CD14-positive monocyte (primary cell): ENCODE measurements around the gene ZDHHC14. TPM values are rescaled to one million over a fixed set of nuclear protein-coding genes. Genes with fewer than 3 reads are reported as not detected.
A peak's percentile ranks its signal among the peaks of the same experiment; 100 is the strongest.

ENCODE experiments used
- DNase-seq, 3 donors: peaks; one replicate each; pipeline ENCODE4 v3.0.0-alpha.2; 2011 to 2022
- H2AFZ ChIP-seq: 2 replicates; pipeline ENCODE4 v1.6.0; 2012; ENCODE audit warnings: mild to moderate bottlenecking, low read depth, low read length, inconsistent platforms; ENCODE audit not compliant: insufficient read depth, poor library complexity, severe bottlenecking
- H3K27ac ChIP-seq, 2 donors: 1 replicate in 1 of 2; 2 replicates in 1 of 2; pipeline ENCODE4 v1.5.1; 2012 to 2013; ENCODE audit warnings: low read length in 2 of 2, control low read depth in 1 of 2, inconsistent platforms in 1 of 2, low read depth in 1 of 2, mild to moderate bottlenecking in 1 of 2
- H3K27me3 ChIP-seq, 2 donors: one replicate each; pipeline versions ENCODE4 v1.6.0 to v1.6.1; 2011 to 2013; ENCODE audit warnings: low read length in 2 of 2; ENCODE audit not compliant: control insufficient read depth in 2 of 2, insufficient read depth in 2 of 2
- H3K36me3 ChIP-seq, 2 donors: replicated peaks in 1 of 2; 1 replicate in 1 of 2; 2 replicates in 1 of 2; pipeline versions ENCODE4 v1.5.1 to v1.6.1; 2012 to 2013; ENCODE audit warnings: low read length in 2 of 2, control low read depth in 1 of 2, inconsistent platforms in 1 of 2, mild to moderate bottlenecking in 1 of 2; ENCODE audit not compliant: insufficient read depth in 2 of 2, control insufficient read depth in 1 of 2
- H3K4me1 ChIP-seq, 2 donors: 1 replicate in 1 of 2; 2 replicates in 1 of 2; pipeline versions ENCODE4 v1.5.1 to v1.6.1; 2012 to 2013; ENCODE audit warnings: low read length in 2 of 2, control low read depth in 1 of 2, inconsistent platforms in 1 of 2, mild to moderate bottlenecking in 1 of 2, moderate library complexity in 1 of 2; ENCODE audit not compliant: insufficient read depth in 2 of 2, control insufficient read depth in 1 of 2
- H3K4me2 ChIP-seq: replicated peaks from 2 replicates; pipeline ENCODE3; 2012; ENCODE audit warnings: low read length, moderate library complexity, mild to moderate bottlenecking; ENCODE audit not compliant: poor library complexity, severe bottlenecking; ENCODE audit errors: extremely low read depth
- H3K4me3 ChIP-seq, 3 experiments: fragments of 200-600 bp in 1 of 3; sonication (generic) in 1 of 3; replicated peaks in 1 of 3; 1 replicate in 2 of 3; 2 replicates in 1 of 3; pipeline ENCODE4 v1.5.1; 2011 to 2013; ENCODE audit warnings: low read length in 3 of 3, mild to moderate bottlenecking in 3 of 3, control low read depth in 2 of 3, low read depth in 2 of 3, inconsistent platforms in 1 of 3, moderate library complexity in 1 of 3
- H3K79me2 ChIP-seq: 2 replicates; pipeline ENCODE4 v1.6.0; 2012; ENCODE audit warnings: mild to moderate bottlenecking, control low read depth, inconsistent platforms, low read length, moderate library complexity; ENCODE audit not compliant: insufficient read depth
- H3K9ac ChIP-seq: 2 replicates; pipeline ENCODE4 v1.6.0; 2017; ENCODE audit warnings: low read length, mild to moderate bottlenecking; ENCODE audit not compliant: insufficient read depth, poor library complexity, severe bottlenecking
- H3K9me3 ChIP-seq, 2 donors: replicated peaks in 1 of 2; 1 replicate in 1 of 2; 2 replicates in 1 of 2; pipeline versions ENCODE4 v1.5.1 to v1.6.1; 2012 to 2013; ENCODE audit warnings: low read length in 2 of 2, control low read depth in 1 of 2; ENCODE audit not compliant: control insufficient read depth in 1 of 2, insufficient read depth in 1 of 2
- H4K20me1 ChIP-seq: 2 replicates; pipeline ENCODE4 v1.6.0; 2012; ENCODE audit warnings: mild to moderate bottlenecking, low read length, control low read depth, moderate library complexity; ENCODE audit not compliant: insufficient read depth
- H3K27ac Mint-ChIP-seq, 7 donors: one replicate each; pipeline ENCODE4 v1.8.0; 2020; ENCODE audit warnings: mild to moderate bottlenecking in 7 of 7, mixed read lengths in 7 of 7, moderate library complexity in 6 of 7, inconsistent platforms in 2 of 7
- H3K27me3 Mint-ChIP-seq, 3 donors: one replicate each; pipeline ENCODE4 v1.8.0; 2021 to 2022; ENCODE audit warnings: low read depth in 3 of 3, mild to moderate bottlenecking in 3 of 3, mixed read lengths in 3 of 3, moderate library complexity in 3 of 3, inconsistent platforms in 1 of 3
- H3K36me3 Mint-ChIP-seq, 2 donors: one replicate each; pipeline ENCODE4 v1.8.0; 2020; ENCODE audit warnings: mixed read lengths in 2 of 2, inconsistent platforms in 1 of 2, mild to moderate bottlenecking in 1 of 2
- H3K4me1 Mint-ChIP-seq: one replicate; pipeline ENCODE4 v1.8.0; 2020; ENCODE audit warnings: mild to moderate bottlenecking, mixed read lengths
- H3K4me3 Mint-ChIP-seq, 2 donors: one replicate each; pipeline ENCODE4 v1.8.0; 2020; ENCODE audit warnings: mild to moderate bottlenecking in 2 of 2, mixed read lengths in 2 of 2, moderate library complexity in 1 of 2
- H3K9me3 Mint-ChIP-seq, 7 donors: one replicate each; pipeline ENCODE4 v1.8.0; 2020 to 2022; ENCODE audit warnings: mixed read lengths in 7 of 7, mild to moderate bottlenecking in 6 of 7, moderate library complexity in 6 of 7, inconsistent platforms in 2 of 7
- WGBS: methylation state at CpG from one replicate; pipeline ENCODE4 v1.1.5; 2013; ENCODE audit warnings: missing lambda C conversion rate; ENCODE audit not compliant: insufficient coverage; 5-methylcytosine and 5-hydroxymethylcytosine counted together
- intact Hi-C, 2 donors: fragments of 100-400 bp; cut with micrococcal nuclease; formaldehyde crosslinking; loops; one replicate each; pipeline versions ENCODE4 v1.15.0 to v1.15.1; 2023
- polyA plus RNA-seq, 3 donors: library from polyadenylated mRNA; depleted of rRNA in 1 of 3; unstranded in 2 of 3; stranded (reverse) in 1 of 3; fragments of 300-500 nt in 2 of 3; fragments of >200 nt in 1 of 3; fragmentation: Illumina TruSeq in 2 of 3; gene quantifications; 1 replicate in 2 of 3; 2 replicates in 1 of 3; pipeline ENCODE4 v1.2.3, GENCODE V29; 2012 to 2021
- TF ChIP-seq, protein P1 (sequence below): fragments of 200-600 bp; IDR thresholded peaks from one replicate; pipeline ENCODE4 v1.8.0; 2022; ENCODE audit warnings: antibody characterized with exemption, mild to moderate bottlenecking

Gene ZDHHC14
- polyA plus RNA-seq, 3 donors: 0.30 to 1.7 (median 0.93) TPM

GRCh38 chr6:157520596-157521361, 139.8 kb downstream of the ZDHHC14 start:
- peak overlapping the region; percentile 69 to 94 (median 88) for H3K27ac Mint-ChIP-seq
- intact Hi-C loops: no loop called here
- H3K9ac ChIP-seq: no peak overlapping the region

More at GRCh38 chr6:157520596-157521361, 139.8 kb downstream of the ZDHHC14 start:
- H4K20me1 ChIP-seq: no peaks in the 10 kb centered on the region
- peak overlapping the region; percentile 57 to 79 for H3K27ac ChIP-seq
- peak overlapping the region; percentile 61 for H2AFZ ChIP-seq
- peak overlapping the region in 1 of 3 experiments; percentile 7 for H3K4me3 ChIP-seq
- peak overlapping the region; percentile 13 for H3K4me2 ChIP-seq
- H3K4me1 ChIP-seq: peaks cover 19 to 26% of the 10 kb centered on the region in 2 donors
- peaks cover 0 to 5% (median 0%) of the 10 kb centered on the region in 7 donors for H3K9me3 Mint-ChIP-seq
- no peaks in the 10 kb centered on the region for H3K9me3 ChIP-seq
- no peaks in the 10 kb centered on the region for H3K27me3 ChIP-seq
- H3K4me3 Mint-ChIP-seq: peak overlapping the region in 1 of 2 donors; percentile 55
- no peaks in the 10 kb centered on the region for H3K36me3 ChIP-seq
- peaks cover 0 to 3% of the 10 kb centered on the region in 2 donors for H3K36me3 Mint-ChIP-seq
- TF ChIP-seq, protein P1, sequence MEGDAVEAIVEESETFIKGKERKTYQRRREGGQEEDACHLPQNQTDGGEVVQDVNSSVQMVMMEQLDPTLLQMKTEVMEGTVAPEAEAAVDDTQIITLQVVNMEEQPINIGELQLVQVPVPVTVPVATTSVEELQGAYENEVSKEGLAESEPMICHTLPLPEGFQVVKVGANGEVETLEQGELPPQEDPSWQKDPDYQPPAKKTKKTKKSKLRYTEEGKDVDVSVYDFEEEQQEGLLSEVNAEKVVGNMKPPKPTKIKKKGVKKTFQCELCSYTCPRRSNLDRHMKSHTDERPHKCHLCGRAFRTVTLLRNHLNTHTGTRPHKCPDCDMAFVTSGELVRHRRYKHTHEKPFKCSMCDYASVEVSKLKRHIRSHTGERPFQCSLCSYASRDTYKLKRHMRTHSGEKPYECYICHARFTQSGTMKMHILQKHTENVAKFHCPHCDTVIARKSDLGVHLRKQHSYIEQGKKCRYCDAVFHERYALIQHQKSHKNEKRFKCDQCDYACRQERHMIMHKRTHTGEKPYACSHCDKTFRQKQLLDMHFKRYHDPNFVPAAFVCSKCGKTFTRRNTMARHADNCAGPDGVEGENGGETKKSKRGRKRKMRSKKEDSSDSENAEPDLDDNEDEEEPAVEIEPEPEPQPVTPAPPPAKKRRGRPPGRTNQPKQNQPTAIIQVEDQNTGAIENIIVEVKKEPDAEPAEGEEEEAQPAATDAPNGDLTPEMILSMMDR: no peak
- no peaks in the 10 kb centered on the region for H3K79me2 ChIP-seq
- DNase-seq: peak; percentile 25 to 60 (median 48)
- peaks cover 26% of the 10 kb centered on the region for H3K4me1 Mint-ChIP-seq
- no CpG with 5 or more reads among the region's 6 CpGs for WGBS
- peaks cover 0 to 2% (median 0%) of the 10 kb centered on the region in 3 donors for H3K27me3 Mint-ChIP-seq
